Neutrophil (primary cell): ENCODE data around the gene LILRA5.
"Not testable (repeated sequence)": the region's sequence is repeated elsewhere in the genome, so short reads cannot be mapped to it uniquely, and the experiment has no call there.

ENCODE experiments used
- H3K27ac ChIP-seq: fragments of 200-600 bp; sonication (generic); 2 replicates; pipeline ENCODE4 v1.5.1; 2016; ENCODE audit warnings: mild to moderate bottlenecking, moderate library complexity
- H3K27me3 ChIP-seq: fragments of 200-600 bp; sonication (generic); 2 replicates; pipeline ENCODE4 v1.6.0; 2016; ENCODE audit warnings: mild to moderate bottlenecking
- H3K36me3 ChIP-seq: fragments of 200-600 bp; sonication (generic); 2 replicates; pipeline ENCODE4 v1.5.1; 2017
- H3K4me1 ChIP-seq, 2 experiments: fragments of 200-600 bp in 1 of 2; sonication (generic) in 1 of 2; 1 replicate in 1 of 2; 2 replicates in 1 of 2; pipeline versions ENCODE4 v1.5.1 to v1.6.1; 2013 to 2016; ENCODE audit warnings: low read depth in 1 of 2, low read length in 1 of 2, mild to moderate bottlenecking in 1 of 2, moderate library complexity in 1 of 2; ENCODE audit not compliant: control insufficient read depth in 1 of 2, insufficient read depth in 1 of 2
- H3K4me3 ChIP-seq, 2 experiments: fragments of 200-600 bp in 1 of 2; sonication (generic) in 1 of 2; 1 replicate in 1 of 2; 2 replicates in 1 of 2; pipeline ENCODE4 v1.5.1; 2013 to 2016; ENCODE audit warnings: low read depth in 1 of 2, low read length in 1 of 2, mild to moderate bottlenecking in 1 of 2, moderate library complexity in 1 of 2
- H3K9me3 ChIP-seq: fragments of 200-600 bp; sonication (generic); 2 replicates; pipeline ENCODE4 v1.5.1; 2016
- TF ChIP-seq, protein P1 (sequence below): fragments of 200-600 bp; sonication (generic); IDR thresholded peaks from 2 replicates; pipeline ENCODE4 v1.5.1; 2016; ENCODE audit warnings: antibody characterized with exemption

The LILRA5 gene

DNA sequence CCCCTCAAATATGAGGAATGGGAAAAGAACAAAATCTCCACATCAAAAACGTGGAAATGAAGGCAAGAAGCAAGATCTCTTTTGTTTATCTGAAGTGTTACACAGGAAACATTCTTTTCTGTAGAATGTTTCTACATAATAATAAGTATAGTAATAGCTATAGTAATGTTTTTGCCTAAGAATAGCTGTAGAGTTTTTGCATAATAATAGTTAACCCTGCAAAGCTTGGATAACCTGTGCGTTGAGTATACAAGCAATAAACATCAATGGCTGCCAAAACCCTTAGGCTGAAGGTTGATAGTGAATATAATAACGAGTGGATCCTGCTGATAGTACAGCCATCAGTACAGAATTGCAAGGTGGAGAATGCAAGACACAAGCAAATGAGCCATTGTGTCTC, 11.1 kb upstream of the LILRA5 start:
- Histone ChIP-seq H3K4me3 (no peak overlapping the region), H3K36me3 (no peaks in the 10 kb centered on the region), H3K9me3 (no peaks in the 10 kb centered on the region), H3K4me1 (peaks cover 17% of the 10 kb centered on the region in 2 experiments), H3K27ac (no peak overlapping the region), H3K27me3 (no peaks in the 10 kb centered on the region)
- TF ChIP-seq, protein P1, sequence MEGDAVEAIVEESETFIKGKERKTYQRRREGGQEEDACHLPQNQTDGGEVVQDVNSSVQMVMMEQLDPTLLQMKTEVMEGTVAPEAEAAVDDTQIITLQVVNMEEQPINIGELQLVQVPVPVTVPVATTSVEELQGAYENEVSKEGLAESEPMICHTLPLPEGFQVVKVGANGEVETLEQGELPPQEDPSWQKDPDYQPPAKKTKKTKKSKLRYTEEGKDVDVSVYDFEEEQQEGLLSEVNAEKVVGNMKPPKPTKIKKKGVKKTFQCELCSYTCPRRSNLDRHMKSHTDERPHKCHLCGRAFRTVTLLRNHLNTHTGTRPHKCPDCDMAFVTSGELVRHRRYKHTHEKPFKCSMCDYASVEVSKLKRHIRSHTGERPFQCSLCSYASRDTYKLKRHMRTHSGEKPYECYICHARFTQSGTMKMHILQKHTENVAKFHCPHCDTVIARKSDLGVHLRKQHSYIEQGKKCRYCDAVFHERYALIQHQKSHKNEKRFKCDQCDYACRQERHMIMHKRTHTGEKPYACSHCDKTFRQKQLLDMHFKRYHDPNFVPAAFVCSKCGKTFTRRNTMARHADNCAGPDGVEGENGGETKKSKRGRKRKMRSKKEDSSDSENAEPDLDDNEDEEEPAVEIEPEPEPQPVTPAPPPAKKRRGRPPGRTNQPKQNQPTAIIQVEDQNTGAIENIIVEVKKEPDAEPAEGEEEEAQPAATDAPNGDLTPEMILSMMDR, result no peak

DNA sequence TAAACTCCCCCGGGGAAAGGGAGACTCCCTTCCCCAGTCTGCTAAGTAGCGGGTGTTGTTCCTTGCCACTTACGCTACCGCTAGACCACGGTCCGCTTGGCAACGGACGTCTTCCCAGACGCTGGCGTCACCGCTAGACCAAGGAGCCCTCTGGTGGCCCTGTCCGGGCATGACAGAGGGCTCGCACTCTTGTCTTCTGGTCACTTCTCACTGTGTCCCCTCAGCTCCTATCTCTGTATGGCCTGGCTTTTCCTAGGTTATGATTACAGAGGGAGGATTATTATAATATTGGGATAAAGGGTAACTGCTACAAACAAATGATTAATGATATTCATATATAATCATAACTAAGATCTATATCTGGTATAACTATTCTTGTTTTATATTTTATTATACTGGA, 10.0 kb upstream of the LILRA5 start:
- TF ChIP-seq, protein P1, result peak; percentile 45
- not testable (repeated sequence) for H3K4me3 ChIP-seq, H3K27ac ChIP-seq, H3K27me3 ChIP-seq, H3K9me3 ChIP-seq, H3K36me3 ChIP-seq
- peaks cover 28% of the 10 kb centered on the region in 2 experiments for H3K4me1 ChIP-seq

DNA sequence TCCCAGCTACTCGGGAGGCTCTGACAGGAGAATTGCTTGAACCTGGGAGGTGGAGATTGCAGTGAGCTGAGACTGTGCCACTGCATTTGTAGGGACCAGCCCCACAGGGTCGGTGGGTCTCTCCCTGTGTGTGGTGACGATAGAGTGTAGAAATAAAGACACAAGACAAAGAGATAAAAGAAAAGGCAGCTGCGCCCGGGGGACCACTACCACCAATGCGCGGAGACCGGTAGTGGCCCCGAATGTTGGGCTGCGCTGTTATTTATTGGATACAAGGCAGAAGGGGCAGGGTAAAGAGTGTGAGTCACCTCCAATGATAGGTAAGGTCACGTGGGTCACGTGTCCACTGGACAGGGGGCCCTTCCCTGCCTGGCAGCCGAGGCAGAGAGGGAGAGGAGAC, 9.3 kb upstream of the LILRA5 start:
- not testable (repeated sequence) for H3K4me3 ChIP-seq, H3K27ac ChIP-seq, H3K36me3 ChIP-seq, H3K27me3 ChIP-seq, H3K9me3 ChIP-seq
- peaks cover 34 to 35% of the 10 kb centered on the region in 2 experiments for H3K4me1 ChIP-seq

DNA sequence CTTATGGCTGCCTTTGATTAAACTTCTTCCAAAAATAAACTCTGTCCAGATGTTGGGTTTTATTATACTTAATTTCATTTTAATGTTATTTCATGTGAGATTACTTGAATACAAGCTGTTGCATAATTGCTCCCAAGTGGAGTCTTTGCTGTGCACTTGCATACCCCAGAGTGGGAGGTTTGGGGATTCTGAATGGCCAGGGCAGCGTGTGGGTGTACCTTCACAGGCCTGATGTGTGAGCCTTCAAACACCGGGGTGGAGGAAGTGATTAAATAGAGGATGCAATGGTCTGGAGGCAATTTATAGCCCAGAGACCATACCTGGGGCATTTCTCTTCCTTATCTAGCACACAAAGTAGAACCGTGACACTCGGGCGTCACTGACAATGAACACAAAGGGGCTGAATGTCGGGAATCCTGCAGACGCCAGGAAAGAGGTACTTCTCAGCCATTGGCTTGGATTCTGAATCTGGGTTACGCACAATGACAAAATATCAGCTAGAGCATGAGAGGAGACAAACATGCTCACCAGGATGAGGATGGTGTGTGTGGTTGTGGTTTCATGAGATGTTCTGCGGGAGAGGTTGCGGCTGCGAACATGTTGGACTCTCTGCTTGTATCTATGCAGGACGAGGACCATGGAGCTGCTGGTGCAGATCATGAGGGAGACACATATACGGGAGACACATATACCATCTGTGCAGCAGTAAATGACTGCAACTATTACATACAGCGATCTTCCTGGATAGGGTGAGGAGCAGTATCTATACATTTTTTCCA, 7.1 kb upstream of the LILRA5 start:
- no peaks in the 10 kb centered on the region for H3K27me3 ChIP-seq
- no peak overlapping the region for H3K4me3 ChIP-seq
- no peaks in the 10 kb centered on the region for H3K36me3 ChIP-seq
- peak overlapping the region; percentile 92 for H3K27ac ChIP-seq
- TF ChIP-seq, protein P1, result no peak
- H3K9me3 ChIP-seq, result no peaks in the 10 kb centered on the region
- H3K4me1 ChIP-seq, result peaks cover 56 to 57% of the 10 kb centered on the region in 2 experiments

DNA sequence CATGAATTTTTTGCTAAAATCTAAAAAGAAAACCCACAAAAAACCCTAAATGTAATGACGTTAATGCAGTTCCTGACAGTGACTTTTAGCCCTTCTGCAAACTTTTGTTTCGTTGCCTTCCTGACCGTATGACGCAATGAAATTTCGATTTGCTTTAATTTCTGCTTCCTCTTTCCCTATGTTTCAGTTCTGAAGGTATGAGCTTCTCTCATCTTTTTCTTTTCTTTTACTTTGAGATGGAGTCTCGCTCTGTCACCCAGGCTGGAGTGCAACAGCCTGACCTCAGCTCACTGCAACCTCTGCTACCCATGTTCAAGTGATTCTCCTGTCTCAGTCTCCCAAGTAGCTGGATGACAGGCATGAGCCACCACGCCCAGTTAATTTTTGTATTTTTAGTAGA, 6.1 kb upstream of the LILRA5 start:
- Histone ChIP-seq H3K27ac (peak overlapping the region; percentile 92), H3K4me3 (peak overlapping the region; percentile 28 to 29), H3K9me3 (no peaks in the 10 kb centered on the region), H3K4me1 (peaks cover 56 to 67% of the 10 kb centered on the region in 2 experiments), H3K27me3 (no peaks in the 10 kb centered on the region), H3K36me3 (no peaks in the 10 kb centered on the region)
- TF ChIP-seq, protein P1, result no peak

DNA sequence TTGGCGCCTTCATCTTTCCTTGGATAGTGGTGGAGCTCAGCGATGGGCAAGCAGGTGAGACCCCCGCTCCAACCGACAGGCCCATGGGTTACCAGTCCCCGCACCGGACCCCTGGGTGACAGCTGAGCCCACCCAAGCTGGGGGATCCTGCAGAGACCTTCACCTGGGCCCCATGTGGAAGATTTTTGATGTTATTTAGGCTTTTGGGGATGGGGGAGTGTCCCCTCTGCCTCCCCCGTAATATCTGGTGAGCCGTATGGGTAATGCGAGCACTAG, 4.9 kb upstream of the LILRA5 start:
- peaks cover 66 to 77% of the 10 kb centered on the region in 2 experiments for H3K4me1 ChIP-seq
- peak overlapping the region; percentile 47 to 55 for H3K4me3 ChIP-seq
- H3K36me3 ChIP-seq, result no peaks in the 10 kb centered on the region
- peak overlapping the region; percentile 92 for H3K27ac ChIP-seq
- TF ChIP-seq, protein P1, result no peak
- no peaks in the 10 kb centered on the region for H3K27me3 ChIP-seq
- H3K9me3 ChIP-seq, result no peaks in the 10 kb centered on the region
